Measurements from ENCODE around the gene RNF225. TPM values are rescaled to one million over a fixed set of nuclear protein-coding genes. Genes with fewer than 3 reads are reported as not detected.
A peak's percentile ranks its signal among the peaks of the same experiment; 100 is the strongest.

Gene RNF225
- total and polyA plus RNA-seq, 2 of the 13 experiments (the other 11 are each of a cell fraction or from before 2014, with no cell fraction given): not detected

DNA sequence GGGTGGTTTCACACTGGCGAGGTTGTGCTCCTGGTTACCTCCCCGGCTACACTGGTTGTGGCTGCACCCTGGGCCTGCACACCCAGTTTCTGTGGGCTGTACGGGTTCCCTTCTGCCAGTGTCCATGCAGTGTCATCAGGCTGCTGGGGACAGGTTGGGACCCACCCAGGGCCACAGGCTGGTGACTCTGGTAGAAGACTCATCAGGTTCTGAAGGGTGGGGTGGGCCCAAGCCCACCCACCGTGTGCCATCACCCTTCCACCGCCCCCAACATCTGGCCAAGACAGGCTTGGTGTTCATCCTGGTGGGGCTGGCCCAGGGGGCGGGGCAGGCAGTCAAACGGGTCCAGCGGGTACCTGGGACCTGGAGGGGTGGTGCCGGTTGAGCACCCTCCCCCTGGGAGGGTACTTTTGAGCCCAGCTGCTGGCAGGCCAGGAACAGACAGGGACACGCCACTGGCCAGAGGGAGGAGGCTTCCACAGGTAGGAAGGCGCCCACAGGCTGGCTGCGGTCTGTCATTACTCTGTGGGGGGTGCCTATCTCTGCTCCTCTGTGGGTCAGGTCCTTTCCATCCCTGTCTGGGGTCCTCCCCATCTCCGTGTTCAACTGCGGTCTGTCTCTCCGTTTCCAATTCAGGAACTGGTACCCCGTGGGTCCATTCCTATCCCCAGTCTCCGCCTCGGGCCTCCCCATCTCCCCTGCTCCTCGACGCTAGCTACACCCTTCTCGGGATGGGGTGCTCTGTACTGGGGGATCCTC lies at the start of gene RNF225 (continued):
- no peak for TF ChIP-seq ZNF17 (CRISPR knock-in tag; IDR thresholded peaks at IDR 0.05)
- TF ChIP-seq IRX3 (CRISPR knock-in tag; IDR thresholded peaks at IDR 0.05; ENCODE audit: borderline replicate concordance, low read depth): no peak; the same call in 1 of the 2 replicates
- TF ChIP-seq POLR2A (IDR thresholded peaks at IDR 0.05; ENCODE audit: insufficient read depth in 1 of 2, low read depth in 2 of 2, low read length in 2 of 2): peak; percentile 23 to 55; a peak in 3 of 4 replicates
- TF ChIP-seq ZNF772 (CRISPR knock-in tag; IDR thresholded peaks at IDR 0.05): no peak
- TF ChIP-seq, protein P1, sequence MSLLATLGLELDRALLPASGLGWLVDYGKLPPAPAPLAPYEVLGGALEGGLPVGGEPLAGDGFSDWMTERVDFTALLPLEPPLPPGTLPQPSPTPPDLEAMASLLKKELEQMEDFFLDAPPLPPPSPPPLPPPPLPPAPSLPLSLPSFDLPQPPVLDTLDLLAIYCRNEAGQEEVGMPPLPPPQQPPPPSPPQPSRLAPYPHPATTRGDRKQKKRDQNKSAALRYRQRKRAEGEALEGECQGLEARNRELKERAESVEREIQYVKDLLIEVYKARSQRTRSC (CRISPR knock-in tag; IDR thresholded peaks at IDR 0.05; ENCODE audit: low read depth): no peak
- no peak for TF ChIP-seq GTF2F1 (IDR thresholded peaks at IDR 0.05; ENCODE audit: low read length)
- TF ChIP-seq ZNF30 (CRISPR knock-in tag; IDR thresholded peaks at IDR 0.05): no peak
- TF ChIP-seq, protein P2, sequence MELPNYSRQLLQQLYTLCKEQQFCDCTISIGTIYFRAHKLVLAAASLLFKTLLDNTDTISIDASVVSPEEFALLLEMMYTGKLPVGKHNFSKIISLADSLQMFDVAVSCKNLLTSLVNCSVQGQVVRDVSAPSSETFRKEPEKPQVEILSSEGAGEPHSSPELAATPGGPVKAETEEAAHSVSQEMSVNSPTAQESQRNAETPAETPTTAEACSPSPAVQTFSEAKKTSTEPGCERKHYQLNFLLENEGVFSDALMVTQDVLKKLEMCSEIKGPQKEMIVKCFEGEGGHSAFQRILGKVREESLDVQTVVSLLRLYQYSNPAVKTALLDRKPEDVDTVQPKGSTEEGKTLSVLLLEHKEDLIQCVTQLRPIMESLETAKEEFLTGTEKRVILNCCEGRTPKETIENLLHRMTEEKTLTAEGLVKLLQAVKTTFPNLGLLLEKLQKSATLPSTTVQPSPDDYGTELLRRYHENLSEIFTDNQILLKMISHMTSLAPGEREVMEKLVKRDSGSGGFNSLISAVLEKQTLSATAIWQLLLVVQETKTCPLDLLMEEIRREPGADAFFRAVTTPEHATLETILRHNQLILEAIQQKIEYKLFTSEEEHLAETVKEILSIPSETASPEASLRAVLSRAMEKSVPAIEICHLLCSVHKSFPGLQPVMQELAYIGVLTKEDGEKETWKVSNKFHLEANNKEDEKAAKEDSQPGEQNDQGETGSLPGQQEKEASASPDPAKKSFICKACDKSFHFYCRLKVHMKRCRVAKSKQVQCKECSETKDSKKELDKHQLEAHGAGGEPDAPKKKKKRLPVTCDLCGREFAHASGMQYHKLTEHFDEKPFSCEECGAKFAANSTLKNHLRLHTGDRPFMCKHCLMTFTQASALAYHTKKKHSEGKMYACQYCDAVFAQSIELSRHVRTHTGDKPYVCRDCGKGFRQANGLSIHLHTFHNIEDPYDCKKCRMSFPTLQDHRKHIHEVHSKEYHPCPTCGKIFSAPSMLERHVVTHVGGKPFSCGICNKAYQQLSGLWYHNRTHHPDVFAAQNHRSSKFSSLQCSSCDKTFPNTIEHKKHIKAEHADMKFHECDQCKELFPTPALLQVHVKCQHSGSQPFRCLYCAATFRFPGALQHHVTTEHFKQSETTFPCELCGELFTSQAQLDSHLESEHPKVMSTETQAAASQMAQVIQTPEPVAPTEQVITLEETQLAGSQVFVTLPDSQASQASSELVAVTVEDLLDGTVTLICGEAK (IDR thresholded peaks at IDR 0.05): no peak
- TF ChIP-seq, protein P2 (CRISPR knock-in tag; IDR thresholded peaks at IDR 0.05): no peak
- TF ChIP-seq ZNF782 (CRISPR knock-in tag; IDR thresholded peaks at IDR 0.05; ENCODE audit: borderline replicate concordance): no peak
- no peak for TF ChIP-seq ZNF678 (CRISPR knock-in tag; IDR thresholded peaks at IDR 0.05)
- TF ChIP-seq FOXO1 (CRISPR knock-in tag; IDR thresholded peaks at IDR 0.05): no peak
- TF ChIP-seq AHR (CRISPR knock-in tag; IDR thresholded peaks at IDR 0.05): no peak
- no peak for TF ChIP-seq NR1H2 (CRISPR knock-in tag; IDR thresholded peaks at IDR 0.05; ENCODE audit: borderline replicate concordance, low read depth)
- TF ChIP-seq HMGA1 (CRISPR knock-in tag; conservative IDR thresholded peaks at IDR 0.05): no peak
- no peak for TF ChIP-seq ZNF652 (CRISPR knock-in tag; IDR thresholded peaks at IDR 0.05; ENCODE audit: borderline replicate concordance, low read depth)
- no peak for TF ChIP-seq LCORL (IDR thresholded peaks at IDR 0.05)
- TF ChIP-seq LCORL (CRISPR knock-in tag; IDR thresholded peaks at IDR 0.05): no peak
- no peak for TF ChIP-seq NFRKB (IDR thresholded peaks at IDR 0.05)
- TF ChIP-seq ZNF614 (CRISPR knock-in tag; IDR thresholded peaks at IDR 0.05; ENCODE audit: borderline replicate concordance): no peak
- no peak for TF ChIP-seq ZNF724P (CRISPR knock-in tag; IDR thresholded peaks at IDR 0.05; ENCODE audit: borderline replicate concordance)
